ENCODE measurements around the gene EIF2S1. TPM values are rescaled to one million over a fixed set of nuclear protein-coding genes. Genes with fewer than 3 reads are reported as not detected.

EIF2S1 gene
- total RNA-seq, 1 experiment from 2014 or later, result 165 TPM

DNA sequence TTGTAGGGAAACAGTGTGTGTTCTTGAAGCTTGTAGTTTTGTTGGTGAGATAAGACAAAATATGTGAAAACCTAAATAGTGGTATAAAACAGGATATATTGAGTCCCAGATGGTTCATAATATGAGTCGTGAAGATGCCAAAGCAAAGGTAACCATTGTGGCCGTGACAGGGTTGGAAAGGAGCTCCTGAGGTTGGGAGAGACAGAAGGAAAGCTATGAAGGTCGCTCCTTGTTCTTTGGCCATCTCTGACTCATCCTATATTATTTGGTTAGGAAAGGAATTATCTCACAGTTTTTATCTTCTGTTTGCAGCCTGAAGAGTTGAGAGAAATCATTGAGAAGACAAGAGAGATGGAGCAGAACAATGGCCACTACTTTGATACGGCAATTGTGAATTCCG lies 27.7 kb upstream of the EIF2S1 start:
- no peak overlapping the region for H4K5ac ChIP-seq (ENCODE audit: insufficient read length, low read depth, low read length)
- no peak overlapping the region for H4K91ac ChIP-seq (ENCODE audit: insufficient read length, low read depth, low read length)
- H2BK5ac ChIP-seq (ENCODE audit: insufficient read length, low read length), result no peak overlapping the region
- H2AK5ac ChIP-seq (ENCODE audit: insufficient read length, low read length), result no peak overlapping the region
- no peak overlapping the region for H2BK12ac ChIP-seq (ENCODE audit: insufficient read length, low read depth, low read length)
- no CpG with 5 or more reads among the region's 5 CpGs for WGBS (ENCODE audit: extremely low coverage, insufficient read length, low lambda C conversion rate)
- H3K9ac ChIP-seq (ENCODE audit: extremely low read depth, insufficient read length, low read length), result no peak overlapping the region
- H3K18ac ChIP-seq (ENCODE audit: insufficient read length, low read depth, low read length), result no peak overlapping the region
- no peaks in the 10 kb centered on the region for H3K27me3 ChIP-seq (ENCODE audit: insufficient read depth, low read length)
- H3K27ac ChIP-seq (ENCODE audit: insufficient read length, low read depth, low read length), result no peak overlapping the region
- no peak overlapping the region for H2BK20ac ChIP-seq (ENCODE audit: low read depth, low read length, poor library complexity, severe bottlenecking)
- no peak overlapping the region for H3K14ac ChIP-seq (ENCODE audit: insufficient read depth, low read length)
- no peak overlapping the region for H3T11ph ChIP-seq (ENCODE audit: low read length)
- DNase-seq, result no peak
- no peaks in the 10 kb centered on the region for H4K20me1 ChIP-seq (ENCODE audit: control insufficient read depth, insufficient read depth, insufficient read length)
- H3K23me2 ChIP-seq (ENCODE audit: insufficient read length, low read depth, low read length, poor library complexity, severe bottlenecking), result no peaks in the 10 kb centered on the region
- no peak overlapping the region for H4K8ac ChIP-seq (replicated peaks; ENCODE audit: insufficient read length, low read depth, low read length)
- Mint-ChIP-seq H3K4me1 (no peaks in the 10 kb centered on the region), H3K27ac (no peak overlapping the region), H3K36me3 (ENCODE audit: insufficient read depth in 1 of 3, low read depth in 3 of 3) (peaks cover 14 to 55% (median 39%) of the 10 kb centered on the region in 3 experiments), H3K9me3 (no peaks in the 10 kb centered on the region), H3K4me3 (no peak overlapping the region), H3K27me3 (ENCODE audit: low read depth) (no peaks in the 10 kb centered on the region)
- H3K9me3 ChIP-seq (ENCODE audit: control insufficient read depth, low read depth, low read length), result no peaks in the 10 kb centered on the region
- no peak overlapping the region for H3K23ac ChIP-seq (ENCODE audit: insufficient read length, low read depth, low read length)
- TF ChIP-seq, protein P1, sequence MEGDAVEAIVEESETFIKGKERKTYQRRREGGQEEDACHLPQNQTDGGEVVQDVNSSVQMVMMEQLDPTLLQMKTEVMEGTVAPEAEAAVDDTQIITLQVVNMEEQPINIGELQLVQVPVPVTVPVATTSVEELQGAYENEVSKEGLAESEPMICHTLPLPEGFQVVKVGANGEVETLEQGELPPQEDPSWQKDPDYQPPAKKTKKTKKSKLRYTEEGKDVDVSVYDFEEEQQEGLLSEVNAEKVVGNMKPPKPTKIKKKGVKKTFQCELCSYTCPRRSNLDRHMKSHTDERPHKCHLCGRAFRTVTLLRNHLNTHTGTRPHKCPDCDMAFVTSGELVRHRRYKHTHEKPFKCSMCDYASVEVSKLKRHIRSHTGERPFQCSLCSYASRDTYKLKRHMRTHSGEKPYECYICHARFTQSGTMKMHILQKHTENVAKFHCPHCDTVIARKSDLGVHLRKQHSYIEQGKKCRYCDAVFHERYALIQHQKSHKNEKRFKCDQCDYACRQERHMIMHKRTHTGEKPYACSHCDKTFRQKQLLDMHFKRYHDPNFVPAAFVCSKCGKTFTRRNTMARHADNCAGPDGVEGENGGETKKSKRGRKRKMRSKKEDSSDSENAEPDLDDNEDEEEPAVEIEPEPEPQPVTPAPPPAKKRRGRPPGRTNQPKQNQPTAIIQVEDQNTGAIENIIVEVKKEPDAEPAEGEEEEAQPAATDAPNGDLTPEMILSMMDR (conservative IDR thresholded peaks at IDR 0.05), result no peak
- H3K4ac ChIP-seq (ENCODE audit: low read depth, low read length), result no peak overlapping the region
- H3K79me1 ChIP-seq (ENCODE audit: insufficient read depth, low read depth, low read length, poor library complexity, severe bottlenecking), result no peaks in the 10 kb centered on the region
- H3K4me1 ChIP-seq (ENCODE audit: insufficient read depth, low read length), result no peaks in the 10 kb centered on the region
- no peaks in the 10 kb centered on the region for H3K79me2 ChIP-seq (ENCODE audit: insufficient read depth, low read length)
- H2BK120ac ChIP-seq (ENCODE audit: low read depth, low read length, poor library complexity, severe bottlenecking), result no peak overlapping the region
- no peak overlapping the region for H3K4me2 ChIP-seq (ENCODE audit: insufficient read depth, insufficient read length, low read length)
- no peak overlapping the region for H2BK15ac ChIP-seq (ENCODE audit: low read depth, low read length)
- no peak overlapping the region for H2AFZ ChIP-seq (ENCODE audit: low read length)
- no peak overlapping the region for H3K56ac ChIP-seq (ENCODE audit: insufficient read length, low read depth, low read length)
